MV-4-11 (cell line): ENCODE results near the gene SERPIND1.

Source experiments
- DNase-seq: peaks from one replicate; lab custom pipeline; 2025; lab: John Stamatoyannopoulos, UW

SERPIND1 gene

DNA sequence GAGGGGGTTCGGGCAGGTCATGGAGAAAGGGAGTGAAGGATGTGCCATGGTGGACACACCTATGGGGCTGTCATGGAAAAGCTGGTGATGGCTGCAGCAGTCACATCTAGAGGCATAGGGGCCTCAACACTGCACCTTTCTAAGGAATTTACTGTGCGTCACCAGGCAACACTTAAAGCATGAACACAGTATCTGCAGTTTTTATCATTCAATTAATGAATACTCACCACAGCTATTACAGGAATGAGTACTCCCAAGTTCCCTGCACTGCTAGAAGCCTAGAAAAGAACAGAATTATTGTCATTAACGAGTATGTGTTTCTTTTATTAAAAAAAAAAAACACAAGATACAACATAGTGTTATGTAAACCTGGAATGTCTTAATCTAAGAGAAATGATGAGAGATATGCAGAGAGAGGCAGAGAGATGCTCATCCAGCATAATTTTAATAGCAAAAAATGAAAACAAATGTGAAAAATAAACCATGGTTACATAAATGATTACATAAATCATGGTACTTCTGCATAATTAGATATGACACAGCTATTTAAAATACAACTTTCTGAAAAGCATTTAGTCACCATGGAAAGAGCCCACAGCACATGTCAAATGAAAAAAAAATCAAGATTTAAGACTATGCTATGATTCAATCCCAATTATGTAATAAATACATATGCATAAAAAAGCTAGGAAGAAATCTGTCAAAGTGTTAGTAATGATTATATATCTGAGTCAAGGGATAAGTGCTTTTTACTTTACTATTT is 19.2 kb downstream of the SERPIND1 start:
- DNase-seq: no peak

GRCh38 chr22:20793748-20794649 is 20.1 kb downstream of the SERPIND1 start:
- DNase-seq: no peak

GRCh38 chr22:20794650-20795413 is 20.9 kb downstream of the SERPIND1 start:
- no peak for DNase-seq

DNA sequence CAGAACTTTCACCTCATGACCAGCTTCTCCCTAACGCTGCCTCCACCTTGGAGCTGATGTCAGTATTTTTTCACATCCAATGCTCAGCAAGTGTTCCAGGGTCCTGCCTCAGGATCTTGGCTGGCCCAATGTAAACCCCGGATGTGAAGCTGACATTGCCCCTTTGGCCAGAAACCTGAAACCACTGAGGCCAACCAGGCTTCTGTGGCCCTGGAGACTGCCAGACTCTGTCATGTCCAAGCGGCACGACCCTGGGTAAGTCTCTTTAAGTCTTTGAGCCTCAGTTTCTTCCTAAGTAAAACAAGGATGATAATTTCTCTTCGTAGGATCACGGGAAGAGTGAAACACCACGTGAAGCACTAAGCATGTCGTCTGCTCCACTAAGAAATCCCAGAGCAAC is 22.8 kb downstream of the SERPIND1 start:
- no peak for DNase-seq

GRCh38 chr22:20798218-20798617 is 24.3 kb downstream of the SERPIND1 start:
- DNase-seq: no peak

DNA sequence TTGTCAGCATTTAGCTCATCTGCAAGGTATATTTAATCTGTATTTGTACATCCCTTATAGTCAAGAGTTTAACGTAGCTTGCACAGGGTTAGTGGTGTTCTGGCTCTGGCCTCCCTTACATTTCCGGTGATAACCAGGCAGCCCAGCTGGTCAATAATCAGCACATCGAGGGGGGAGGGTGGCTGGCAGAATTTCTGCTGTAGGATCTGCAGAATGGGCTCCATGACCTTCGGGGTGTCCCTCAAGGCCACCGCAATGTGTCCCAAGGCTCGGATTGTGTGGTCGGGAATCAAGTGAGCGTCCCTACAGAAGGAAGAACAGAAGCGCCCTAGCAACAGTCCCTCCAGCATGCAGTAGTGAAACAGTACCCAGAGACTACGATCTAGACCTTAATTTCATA is 25.1 kb downstream of the SERPIND1 start:
- no peak for DNase-seq

DNA sequence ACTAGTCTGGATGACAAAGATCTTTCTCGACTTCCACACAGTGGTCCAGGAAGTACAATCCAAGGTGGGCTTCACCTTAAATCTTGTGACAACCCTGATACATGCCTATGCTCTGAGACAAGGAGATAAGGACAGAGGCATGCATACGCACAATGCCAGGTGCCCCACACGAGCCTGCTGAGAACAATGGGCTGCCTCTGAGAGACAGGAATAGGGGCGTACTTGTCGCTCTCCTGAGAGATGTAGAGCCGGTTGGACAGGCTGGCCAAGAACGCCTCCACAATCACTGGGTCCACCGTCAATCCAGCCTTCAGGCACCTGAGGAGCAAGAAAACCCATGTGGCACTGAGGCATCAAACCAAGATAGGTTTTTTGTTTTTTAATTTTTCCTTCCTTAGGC is 25.5 kb downstream of the SERPIND1 start:
- no peak for DNase-seq

DNA sequence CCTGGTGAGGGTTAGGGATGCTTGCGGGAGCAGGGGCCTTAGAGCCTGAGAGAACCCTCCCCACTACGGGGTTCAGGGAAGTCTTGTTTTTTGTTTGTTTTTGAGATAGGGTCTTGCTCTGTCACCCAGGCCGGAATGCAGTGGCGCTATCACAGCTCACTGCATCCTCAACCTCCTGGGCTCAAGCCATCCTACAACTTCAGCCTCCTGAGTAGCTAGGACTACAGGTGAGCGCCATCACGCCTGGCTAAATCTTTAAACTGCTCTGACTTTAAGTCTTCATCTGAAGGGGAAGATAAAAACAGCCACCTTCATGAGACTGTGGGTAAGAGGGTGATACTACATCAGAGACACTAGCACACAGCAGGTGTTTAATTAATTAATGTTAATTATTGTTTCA is 28.5 kb downstream of the SERPIND1 start:
- no peak for DNase-seq

GRCh38 chr22:20802922-20803553 is 29.1 kb downstream of the SERPIND1 start:
- no peak for DNase-seq

DNA sequence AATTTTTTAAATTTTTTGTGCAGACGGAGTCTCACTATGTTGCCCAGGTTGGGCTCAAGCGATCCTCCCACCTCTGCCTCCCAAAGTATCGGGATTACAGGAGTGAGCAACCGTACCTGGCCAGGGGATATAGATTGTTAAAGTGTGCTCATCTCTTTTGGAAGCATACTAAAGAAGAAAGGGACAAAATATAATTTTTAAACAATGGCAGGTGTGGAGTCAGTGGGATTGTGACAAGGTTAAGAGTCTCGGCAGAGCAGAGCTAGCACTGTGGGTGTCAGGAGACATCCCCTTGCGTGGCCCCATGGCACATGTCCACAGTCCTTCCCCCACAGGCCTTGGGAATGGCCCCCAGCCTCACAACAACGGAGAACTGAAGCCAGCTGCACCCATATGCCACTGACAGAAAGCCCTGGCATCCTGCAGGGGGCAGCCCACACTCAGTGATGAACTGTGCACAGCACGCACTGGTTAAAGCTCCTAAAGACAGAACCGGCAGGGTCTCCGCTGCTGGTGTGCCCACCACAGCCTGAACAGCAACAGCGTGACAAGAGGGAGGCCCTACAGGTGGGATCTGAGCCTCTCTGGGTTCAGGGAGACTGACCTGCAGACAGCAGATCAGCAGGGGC is 29.9 kb downstream of the SERPIND1 start:
- DNase-seq: peak; percentile 14

DNA sequence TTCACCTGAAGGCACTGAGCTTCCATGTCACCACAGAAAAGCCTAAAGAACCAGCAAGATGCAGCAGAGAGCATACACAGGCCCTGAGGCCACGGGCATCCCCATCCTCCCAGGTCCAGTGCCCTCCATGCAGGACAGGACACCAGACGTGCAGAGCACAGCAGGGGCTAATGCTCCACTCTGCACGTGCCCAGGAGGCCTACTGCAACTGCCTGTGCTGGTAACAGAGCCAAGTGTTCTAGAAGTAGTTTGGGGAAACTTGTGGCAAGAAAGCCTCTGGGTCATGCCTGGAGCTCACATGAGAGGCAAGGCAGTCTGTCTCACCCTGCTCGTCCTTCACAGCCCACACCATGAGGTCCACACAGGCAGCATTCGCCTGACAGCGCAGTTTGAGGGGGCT is 30.7 kb downstream of the SERPIND1 start:
- DNase-seq: no peak

GRCh38 chr22:20805972-20806471 is 32.1 kb downstream of the SERPIND1 start:
- DNase-seq: no peak

- peak; percentile 89 for DNase-seq
Measured at GRCh38 chr22:20807315-20807752, 33.4 kb downstream of the SERPIND1 start.

DNA sequence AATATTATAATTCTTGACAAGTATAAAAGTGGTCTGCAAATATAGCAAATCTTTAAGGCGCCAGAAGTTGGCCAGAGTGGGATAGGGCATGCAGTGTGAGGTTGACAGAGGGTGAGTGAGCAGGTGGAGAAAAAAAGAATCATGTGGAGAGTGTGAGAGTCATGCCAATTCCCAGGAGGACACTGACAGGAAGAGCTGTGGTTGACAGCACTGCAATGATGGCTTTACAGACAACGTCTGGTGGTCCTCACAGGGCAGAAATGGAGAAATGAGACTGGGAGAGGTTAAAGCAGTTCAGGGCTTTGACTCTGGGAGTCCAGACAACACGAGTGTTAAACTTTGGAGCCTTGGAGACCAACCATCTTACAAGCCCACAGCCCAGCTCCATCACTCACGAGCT is 34.9 kb downstream of the SERPIND1 start:
- DNase-seq: peak; percentile 93

GRCh38 chr22:20809538-20810185 is 35.7 kb downstream of the SERPIND1 start:
- peak; percentile 23 for DNase-seq

DNA sequence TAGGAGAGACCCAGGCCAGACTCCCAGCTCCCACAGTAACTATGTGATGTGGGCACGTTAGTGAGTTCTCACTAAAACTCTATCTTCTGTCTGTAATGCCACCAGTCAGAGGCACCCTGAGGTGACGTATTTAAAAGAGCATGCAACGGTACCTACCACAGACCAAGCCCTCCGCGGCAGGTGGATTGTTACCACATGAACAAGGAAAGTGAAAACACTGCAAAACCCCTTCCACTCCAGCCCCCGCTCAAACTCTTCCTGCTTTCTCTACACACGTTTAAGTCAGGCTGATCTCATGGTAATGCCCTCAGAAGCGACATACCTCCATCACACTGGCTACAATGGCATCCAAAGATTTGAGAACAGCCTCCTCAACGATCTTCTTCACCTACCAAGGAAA is 36.7 kb downstream of the SERPIND1 start:
- no peak for DNase-seq

GRCh38 chr22:20811171-20811570 is 37.3 kb downstream of the SERPIND1 start:
- no peak for DNase-seq

GRCh38 chr22:20811971-20812660 is 38.2 kb downstream of the SERPIND1 start:
- DNase-seq: no peak

- no peak for DNase-seq
Measured at GRCh38 chr22:20813056-20813455, 39.1 kb downstream of the SERPIND1 start.

GRCh38 chr22:20814221-20814808 is 40.4 kb downstream of the SERPIND1 start:
- no peak for DNase-seq
